Osteocyte (in vitro differentiated cells): ENCODE results near the gene EHMT1. TPM values are rescaled to one million over a fixed set of nuclear protein-coding genes. Genes with fewer than 3 reads are reported as not detected.

Experiments
- DNase-seq: peaks from one replicate; pipeline ENCODE4 v3.0.0; 2021; ENCODE audit warnings: mixed read lengths; ENCODE audit not compliant: unreplicated experiment; ENCODE audit errors: extremely low spot score
- H3K27ac Mint-ChIP-seq: one replicate; pipeline ENCODE4 v1.8.0; 2021; ENCODE audit warnings: mild to moderate bottlenecking, mixed read lengths; ENCODE audit not compliant: unreplicated experiment
- H3K27me3 Mint-ChIP-seq: one replicate; pipeline ENCODE4 v1.8.0; 2021; ENCODE audit warnings: mixed read lengths; ENCODE audit not compliant: unreplicated experiment
- H3K36me3 Mint-ChIP-seq: one replicate; pipeline ENCODE4 v1.8.0; 2021; ENCODE audit warnings: mixed read lengths; ENCODE audit not compliant: unreplicated experiment
- H3K4me1 Mint-ChIP-seq: one replicate; pipeline ENCODE4 v1.8.0; 2021; ENCODE audit warnings: mixed read lengths; ENCODE audit not compliant: unreplicated experiment
- H3K4me3 Mint-ChIP-seq: one replicate; pipeline ENCODE4 v1.8.0; 2021; ENCODE audit warnings: mild to moderate bottlenecking, moderate library complexity, mixed read lengths; ENCODE audit not compliant: unreplicated experiment
- H3K9me3 Mint-ChIP-seq: one replicate; pipeline ENCODE4 v1.8.0; 2021; ENCODE audit warnings: mixed read lengths; ENCODE audit not compliant: unreplicated experiment
- total RNA-seq: library from RNA; stranded (reverse); gene quantifications from 2 replicates; pipeline ENCODE4 v1.2.1, GENCODE V29; 2021
- TF ChIP-seq, protein P1 (sequence below): fragments of 200-600 bp; sonication (generic); IDR thresholded peaks from 2 replicates; pipeline ENCODE4 v1.5.0; 2021; ENCODE audit warnings: antibody characterized with exemption, mild to moderate bottlenecking, moderate library complexity

The EHMT1 gene
- total RNA-seq, 1 donor from 2014 or later: 88.6 TPM

DNA sequence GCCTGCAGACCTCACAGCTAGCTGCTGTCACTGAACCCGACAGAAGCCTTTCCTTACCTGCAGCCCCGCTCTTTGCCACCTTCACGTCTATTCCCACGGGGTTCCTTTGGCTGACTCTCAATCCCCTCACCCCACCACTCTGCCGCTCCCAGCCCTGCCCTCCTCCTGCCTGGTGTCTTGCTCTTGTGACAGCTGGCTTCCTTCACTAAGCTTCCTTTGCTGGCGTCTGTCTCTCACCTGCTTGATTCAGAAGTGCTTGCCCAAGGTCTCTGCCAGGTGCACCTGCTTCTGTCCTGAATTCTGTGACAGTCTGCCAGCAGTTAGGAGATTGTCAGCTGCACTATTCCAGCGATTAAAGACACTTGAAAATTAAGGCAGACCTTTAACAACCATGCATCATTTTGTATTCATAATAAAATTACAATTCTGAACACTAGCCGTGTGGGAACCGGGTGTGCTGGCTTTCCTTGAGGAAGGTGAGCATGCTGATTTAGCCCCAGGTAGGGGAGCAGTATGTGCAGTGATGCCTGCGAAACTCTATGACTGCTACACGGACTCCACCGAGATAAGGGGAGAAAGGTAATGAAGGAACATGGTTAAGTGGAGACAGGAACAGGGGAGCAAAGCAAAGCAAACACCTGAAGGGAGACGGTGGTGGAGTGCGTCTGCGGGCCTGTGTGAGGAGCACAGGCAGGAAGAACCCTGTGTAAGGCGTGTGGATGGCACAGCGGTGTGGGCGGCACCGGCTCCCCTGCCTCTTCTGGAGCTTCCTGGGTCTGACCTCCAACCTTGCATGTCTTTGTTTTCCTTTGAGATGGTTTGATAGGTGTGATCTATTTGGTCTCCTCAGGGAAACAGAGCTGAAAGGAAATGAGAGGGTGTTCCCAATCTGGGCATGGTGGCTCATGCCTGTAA is 178.7 kb downstream of the EHMT1 start:
- H3K27ac Mint-ChIP-seq: no peak overlapping the region
- H3K4me1 Mint-ChIP-seq: no peaks in the 10 kb centered on the region
- TF ChIP-seq, protein P1, sequence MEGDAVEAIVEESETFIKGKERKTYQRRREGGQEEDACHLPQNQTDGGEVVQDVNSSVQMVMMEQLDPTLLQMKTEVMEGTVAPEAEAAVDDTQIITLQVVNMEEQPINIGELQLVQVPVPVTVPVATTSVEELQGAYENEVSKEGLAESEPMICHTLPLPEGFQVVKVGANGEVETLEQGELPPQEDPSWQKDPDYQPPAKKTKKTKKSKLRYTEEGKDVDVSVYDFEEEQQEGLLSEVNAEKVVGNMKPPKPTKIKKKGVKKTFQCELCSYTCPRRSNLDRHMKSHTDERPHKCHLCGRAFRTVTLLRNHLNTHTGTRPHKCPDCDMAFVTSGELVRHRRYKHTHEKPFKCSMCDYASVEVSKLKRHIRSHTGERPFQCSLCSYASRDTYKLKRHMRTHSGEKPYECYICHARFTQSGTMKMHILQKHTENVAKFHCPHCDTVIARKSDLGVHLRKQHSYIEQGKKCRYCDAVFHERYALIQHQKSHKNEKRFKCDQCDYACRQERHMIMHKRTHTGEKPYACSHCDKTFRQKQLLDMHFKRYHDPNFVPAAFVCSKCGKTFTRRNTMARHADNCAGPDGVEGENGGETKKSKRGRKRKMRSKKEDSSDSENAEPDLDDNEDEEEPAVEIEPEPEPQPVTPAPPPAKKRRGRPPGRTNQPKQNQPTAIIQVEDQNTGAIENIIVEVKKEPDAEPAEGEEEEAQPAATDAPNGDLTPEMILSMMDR: no peak
- H3K9me3 Mint-ChIP-seq: no peaks in the 10 kb centered on the region
- H3K27me3 Mint-ChIP-seq: no peaks in the 10 kb centered on the region
- H3K36me3 Mint-ChIP-seq: peaks cover 53% of the 10 kb centered on the region
- no peak overlapping the region for H3K4me3 Mint-ChIP-seq
- no peak for DNase-seq

DNA sequence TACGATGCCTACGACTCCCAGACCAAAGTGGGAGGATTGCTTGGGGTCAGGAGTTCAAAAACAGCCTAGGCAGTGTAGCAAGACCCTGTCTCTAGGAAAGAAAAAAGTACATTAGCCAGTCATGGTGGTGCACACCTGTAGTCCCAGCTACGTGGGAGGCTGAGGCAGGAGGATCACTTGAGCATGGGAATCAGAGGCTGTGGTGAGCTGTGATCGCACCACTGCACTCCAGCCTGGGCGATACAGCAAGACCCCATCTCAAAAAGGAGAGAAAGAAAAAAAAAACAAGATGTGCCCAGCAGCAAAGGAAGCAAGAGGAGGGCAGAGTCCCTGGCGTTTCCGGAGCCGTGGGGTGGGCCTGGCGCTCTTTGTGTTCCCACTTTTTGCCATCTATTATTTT is 179.3 kb downstream of the EHMT1 start:
- H3K4me1 Mint-ChIP-seq: no peaks in the 10 kb centered on the region

DNA sequence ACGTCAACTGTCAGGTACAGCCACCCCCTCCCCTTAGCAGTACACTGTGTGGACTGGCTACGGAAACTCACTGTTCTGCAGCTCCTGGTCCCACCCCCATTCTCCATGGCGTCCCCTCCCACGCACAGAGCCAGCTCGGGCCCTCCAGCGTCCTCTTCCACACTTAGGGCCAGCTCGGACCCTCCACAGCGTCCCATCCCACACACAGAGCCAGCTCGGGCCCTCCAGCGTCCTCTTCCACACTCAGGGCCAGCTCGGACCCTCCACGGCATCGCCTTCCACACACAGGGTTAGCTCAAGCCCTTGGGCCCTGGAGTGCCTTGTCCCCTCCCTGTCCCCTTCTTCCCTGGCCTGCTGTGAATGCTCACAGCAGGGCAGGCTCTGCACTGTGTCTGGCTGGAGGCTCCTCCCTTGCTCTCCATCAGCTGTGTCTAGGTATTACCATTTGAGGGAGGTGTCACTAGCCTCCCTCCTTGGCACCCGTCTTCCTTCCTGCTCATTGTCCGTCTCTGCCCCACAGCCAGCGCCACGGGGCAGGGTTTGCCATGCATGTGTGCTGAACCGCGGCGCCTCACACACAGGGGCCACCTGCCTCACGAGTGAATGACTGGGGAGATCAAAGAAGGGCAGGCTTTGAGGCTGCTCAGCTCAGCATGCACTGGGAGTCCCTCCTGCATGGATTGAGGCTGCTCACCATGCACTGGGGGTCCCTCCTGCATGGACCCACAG is 180.3 kb downstream of the EHMT1 start:
- Mint-ChIP-seq H3K27me3 (no peaks in the 10 kb centered on the region), H3K36me3 (peaks cover 48% of the 10 kb centered on the region), H3K4me1 (no peaks in the 10 kb centered on the region)

More for the DNA sequence above, 179.3 kb downstream of the EHMT1 start:
- H3K27ac Mint-ChIP-seq: no peak overlapping the region
- H3K4me3 Mint-ChIP-seq: no peak overlapping the region
- no peak for DNase-seq
- H3K9me3 Mint-ChIP-seq: no peaks in the 10 kb centered on the region
- no peaks in the 10 kb centered on the region for H3K27me3 Mint-ChIP-seq
- TF ChIP-seq, protein P1: no peak
- peaks cover 48% of the 10 kb centered on the region for H3K36me3 Mint-ChIP-seq

DNA sequence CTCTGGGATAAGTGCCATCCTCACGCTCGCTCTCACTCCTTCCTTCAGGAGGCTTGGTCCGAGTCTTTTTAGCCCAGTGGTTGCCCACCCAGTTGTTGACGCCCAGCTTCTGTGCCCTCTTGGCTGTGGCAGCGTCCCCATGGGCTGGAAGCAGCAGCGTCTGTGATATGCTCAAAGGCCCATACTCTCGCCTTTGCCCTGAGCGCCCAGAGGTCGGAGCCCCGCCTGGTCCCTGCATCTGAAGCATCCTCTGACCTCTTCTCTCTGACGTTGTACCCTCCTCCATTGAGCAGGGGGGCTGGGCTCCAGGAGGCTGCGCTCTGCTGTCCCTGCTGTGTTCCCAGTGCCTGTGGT is 180.8 kb downstream of the EHMT1 start:
- no peak overlapping the region for H3K27ac Mint-ChIP-seq
- TF ChIP-seq, protein P1: no peak
- peaks cover 52% of the 10 kb centered on the region for H3K36me3 Mint-ChIP-seq
- no peaks in the 10 kb centered on the region for H3K27me3 Mint-ChIP-seq
- no peak for DNase-seq
- H3K4me1 Mint-ChIP-seq: no peaks in the 10 kb centered on the region
- no peak overlapping the region for H3K4me3 Mint-ChIP-seq
- peaks cover 4% of the 10 kb centered on the region for H3K9me3 Mint-ChIP-seq

More for the DNA sequence above, 180.3 kb downstream of the EHMT1 start:
- TF ChIP-seq, protein P1: no peak
- no peaks in the 10 kb centered on the region for H3K9me3 Mint-ChIP-seq
- no peak overlapping the region for H3K27ac Mint-ChIP-seq
- H3K4me3 Mint-ChIP-seq: no peak overlapping the region
- DNase-seq: no peak
